ENCODE measurements around the gene SLC38A9.

SLC38A9 gene

GRCh38 chr5:55650386-55650785, 61.7 kb downstream of the SLC38A9 start:
- DNase-seq (ENCODE audit: low read depth): no peak

- DNase-seq (ENCODE audit: low read depth): no peak
Measured at GRCh38 chr5:55649963-55650362, 62.2 kb downstream of the SLC38A9 start.

- DNase-seq (ENCODE audit: low read depth): no peak
Measured at GRCh38 chr5:55645304-55645703, 66.8 kb downstream of the SLC38A9 start.

- no peak for DNase-seq (ENCODE audit: low read depth)
Measured at GRCh38 chr5:55638455-55638854, 73.7 kb downstream of the SLC38A9 start.

- DNase-seq (ENCODE audit: low read depth): no peak
Measured at GRCh38 chr5:55638051-55638450, 74.1 kb downstream of the SLC38A9 start.

GRCh38 chr5:55636683-55637082, 75.4 kb downstream of the SLC38A9 start:
- no peak for DNase-seq (ENCODE audit: low read depth)

- DNase-seq (ENCODE audit: low read depth): no peak
Measured at GRCh38 chr5:55636177-55636576, 75.9 kb downstream of the SLC38A9 start.

GRCh38 chr5:55634866-55635265, 77.3 kb downstream of the SLC38A9 start:
- DNase-seq (ENCODE audit: low read depth): no peak

GRCh38 chr5:55634209-55634805, 77.8 kb downstream of the SLC38A9 start:
- no peak for DNase-seq (ENCODE audit: low read depth)

- no peak for DNase-seq (ENCODE audit: low read depth)
Measured at GRCh38 chr5:55633574-55634208, 78.4 kb downstream of the SLC38A9 start.

- no peak for DNase-seq (ENCODE audit: low read depth)
Measured at GRCh38 chr5:55629815-55630214, 82.3 kb downstream of the SLC38A9 start.

GRCh38 chr5:55626790-55627189, 85.3 kb downstream of the SLC38A9 start:
- DNase-seq (ENCODE audit: low read depth): no peak

- no peak for DNase-seq (ENCODE audit: low read depth)
Measured at GRCh38 chr5:55625913-55626312, 86.2 kb downstream of the SLC38A9 start.

- DNase-seq (ENCODE audit: low read depth): no peak
Measured at GRCh38 chr5:55625589-55625909, 86.6 kb downstream of the SLC38A9 start.

GRCh38 chr5:55624841-55625588, 87.1 kb downstream of the SLC38A9 start:
- no peak for DNase-seq (ENCODE audit: low read depth)

GRCh38 chr5:55623789-55624188, 88.3 kb downstream of the SLC38A9 start:
- DNase-seq (ENCODE audit: low read depth): no peak

- DNase-seq (ENCODE audit: low read depth): no peak
Measured at GRCh38 chr5:55622460-55622859, 89.7 kb downstream of the SLC38A9 start.

GRCh38 chr5:55621229-55621628, 90.9 kb downstream of the SLC38A9 start:
- no peak for DNase-seq (ENCODE audit: low read depth)

- DNase-seq (ENCODE audit: low read depth): no peak
Measured at GRCh38 chr5:55620766-55621160, 91.4 kb downstream of the SLC38A9 start.

GRCh38 chr5:55620009-55620765, 91.9 kb downstream of the SLC38A9 start:
- DNase-seq (ENCODE audit: low read depth): no peak

- DNase-seq (ENCODE audit: low read depth): no peak
Measured at GRCh38 chr5:55618318-55618717, 93.8 kb downstream of the SLC38A9 start.

GRCh38 chr5:55613112-55613868, 98.8 kb downstream of the SLC38A9 start:
- DNase-seq (ENCODE audit: low read depth): no peak
